Fibroblast of skin of right biceps (primary cell): ENCODE results near the gene FADS1.

ENCODE experiments used
- DNase-seq: peaks from one replicate; pipeline ENCODE4 v3.0.0-alpha.2; 2013

FADS1 gene

DNA sequence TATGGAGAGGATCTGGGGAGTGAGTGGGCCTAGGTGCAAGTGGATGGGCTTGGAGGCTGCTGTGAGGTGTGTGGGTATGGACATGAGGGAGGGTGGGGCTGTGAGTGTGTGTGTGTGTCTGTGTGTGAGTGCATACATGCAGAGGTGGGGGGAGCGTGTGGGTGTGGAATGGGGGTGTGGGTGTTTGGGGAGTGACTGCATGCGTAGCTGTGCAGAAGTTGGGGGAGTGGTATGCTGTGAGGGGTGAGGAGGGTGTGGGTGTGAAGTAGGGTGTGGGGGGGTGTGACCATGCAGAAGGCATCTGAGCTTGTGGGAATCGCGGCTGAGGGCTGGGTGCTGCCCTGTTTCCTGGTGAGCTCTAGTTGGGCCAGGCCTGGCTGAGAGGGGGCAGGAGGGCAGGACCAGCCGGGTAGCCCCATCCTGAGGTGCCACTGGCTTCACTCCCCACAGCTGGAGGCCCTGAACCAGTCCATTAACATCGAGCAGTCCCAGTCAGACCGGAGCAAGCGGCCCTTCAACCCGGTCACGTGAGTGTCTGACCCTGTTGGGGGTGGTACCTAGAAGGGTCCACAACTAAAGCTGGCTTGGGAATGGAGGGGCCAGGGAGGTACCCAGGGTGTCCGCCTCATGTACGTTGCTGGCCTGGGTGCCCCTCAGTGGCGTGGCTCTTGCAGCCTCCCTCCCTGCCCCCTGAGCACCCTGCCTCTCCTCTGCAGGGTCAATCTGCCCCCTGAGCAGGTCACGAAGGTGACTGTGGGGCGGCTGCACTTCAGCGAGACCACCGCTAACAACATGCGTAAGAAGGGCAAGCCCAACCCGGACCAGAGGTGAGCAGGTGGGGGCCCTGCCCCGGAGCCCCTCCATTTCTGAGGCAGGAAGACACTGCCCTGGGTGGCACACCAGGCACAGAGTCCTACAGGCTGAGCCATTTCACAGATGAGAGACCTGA is 40.9 kb downstream of the FADS1 start:
- no peak for DNase-seq

DNA sequence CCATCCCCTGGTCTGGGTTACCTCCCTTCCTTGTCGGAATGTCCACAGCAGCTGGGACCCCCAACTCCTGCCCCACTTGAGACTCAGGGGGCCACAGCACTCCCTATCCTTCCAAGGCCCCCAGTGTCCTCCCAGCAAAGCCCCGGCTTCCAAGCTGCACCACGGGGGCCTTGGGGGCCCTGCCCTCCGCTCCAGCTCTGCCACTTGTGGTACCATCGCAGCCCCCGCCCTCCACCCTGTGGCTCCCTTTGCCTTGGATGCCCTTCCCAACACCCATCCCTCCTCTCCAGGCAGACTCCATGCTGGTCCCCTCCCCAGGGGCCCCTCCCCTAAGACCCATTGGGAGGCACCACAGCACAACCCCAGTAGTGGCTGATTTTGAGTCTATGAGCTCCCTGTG is 41.7 kb downstream of the FADS1 start:
- DNase-seq = no peak

DNA sequence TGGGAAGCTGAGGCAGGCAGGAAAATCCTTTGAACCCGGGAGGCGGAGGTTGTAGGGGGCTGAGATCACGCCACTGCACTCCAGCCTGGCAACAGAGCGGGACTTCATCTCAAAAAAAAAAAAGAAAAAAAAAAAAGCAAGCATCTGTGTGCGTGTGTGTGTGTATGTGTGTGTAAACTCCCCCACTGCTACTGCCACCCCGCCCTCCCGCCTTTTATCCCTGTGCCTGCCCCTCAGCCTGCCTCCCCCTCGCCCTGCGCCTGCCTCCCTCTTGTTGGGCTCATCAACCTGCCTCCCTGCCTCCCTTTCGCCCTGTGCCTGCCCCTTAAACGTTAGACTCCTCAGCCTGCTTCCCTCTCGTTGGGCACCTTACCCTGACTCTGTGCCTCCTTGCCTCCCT is 42.4 kb downstream of the FADS1 start:
- no peak for DNase-seq

DNA sequence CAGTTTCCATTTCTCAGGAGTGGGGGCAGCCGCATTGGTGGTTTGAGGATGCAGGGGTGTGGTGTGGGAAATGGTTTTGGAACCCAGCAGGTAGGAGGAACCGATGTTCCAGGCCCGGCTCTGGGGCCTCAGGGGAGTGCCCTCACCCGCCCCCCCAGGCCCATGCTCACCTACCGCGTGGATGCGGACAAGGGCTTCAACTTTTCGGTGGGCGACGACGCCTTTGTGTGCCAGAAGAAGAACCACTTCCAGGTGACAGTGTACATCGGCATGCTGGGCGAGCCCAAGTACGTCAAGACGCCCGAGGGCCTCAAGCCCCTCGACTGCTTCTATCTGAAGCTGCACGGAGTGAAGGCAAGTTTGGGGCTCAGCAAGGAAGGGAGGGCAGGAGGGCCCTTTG is 43.0 kb downstream of the FADS1 start:
- DNase-seq = no peak

DNA sequence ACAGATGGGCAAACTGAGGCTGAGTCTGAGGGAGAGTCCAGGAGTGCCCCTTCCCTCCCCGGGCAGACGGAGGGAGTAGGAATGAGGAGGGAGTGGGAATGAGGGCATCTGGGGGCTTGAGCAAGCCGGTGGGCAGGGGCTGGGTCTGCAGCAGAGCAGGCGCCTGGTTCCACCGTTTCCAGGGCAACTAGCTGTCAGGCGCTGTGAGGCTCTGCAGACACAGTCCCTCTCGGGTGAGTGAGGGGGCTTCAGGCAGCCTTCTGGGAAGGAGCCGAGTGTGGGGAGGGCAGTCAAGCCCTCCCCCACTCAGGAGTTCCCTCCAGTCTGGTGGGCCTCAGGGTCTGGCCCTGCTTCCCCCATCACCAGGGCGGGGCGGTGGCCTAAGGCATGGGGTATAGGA is 43.4 kb downstream of the FADS1 start:
- DNase-seq = no peak

DNA sequence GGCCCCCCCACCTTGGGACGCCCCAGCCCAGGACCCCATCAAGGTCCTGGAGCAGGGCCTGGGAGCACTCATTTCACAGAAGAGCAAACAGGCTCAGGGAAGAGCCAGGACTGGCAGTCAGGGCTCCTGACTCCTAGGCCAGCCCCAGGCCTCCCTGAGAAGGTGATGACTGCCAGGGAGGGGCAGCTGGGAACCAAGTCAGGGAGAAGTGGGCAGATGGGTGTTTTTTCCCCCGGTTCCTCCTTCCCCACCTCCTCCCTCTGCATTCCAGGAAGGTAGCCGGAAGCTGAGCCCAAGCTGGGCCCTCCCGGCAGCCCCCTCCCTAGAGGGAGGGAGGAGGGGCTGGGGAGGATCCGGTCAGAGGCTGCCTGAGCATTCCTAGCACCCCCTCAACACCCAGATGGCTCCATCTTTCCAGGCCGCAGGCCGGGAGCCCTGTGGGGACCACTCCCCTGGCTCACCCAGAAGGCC is 44.8 kb downstream of the FADS1 start:
- DNase-seq = no peak

DNA sequence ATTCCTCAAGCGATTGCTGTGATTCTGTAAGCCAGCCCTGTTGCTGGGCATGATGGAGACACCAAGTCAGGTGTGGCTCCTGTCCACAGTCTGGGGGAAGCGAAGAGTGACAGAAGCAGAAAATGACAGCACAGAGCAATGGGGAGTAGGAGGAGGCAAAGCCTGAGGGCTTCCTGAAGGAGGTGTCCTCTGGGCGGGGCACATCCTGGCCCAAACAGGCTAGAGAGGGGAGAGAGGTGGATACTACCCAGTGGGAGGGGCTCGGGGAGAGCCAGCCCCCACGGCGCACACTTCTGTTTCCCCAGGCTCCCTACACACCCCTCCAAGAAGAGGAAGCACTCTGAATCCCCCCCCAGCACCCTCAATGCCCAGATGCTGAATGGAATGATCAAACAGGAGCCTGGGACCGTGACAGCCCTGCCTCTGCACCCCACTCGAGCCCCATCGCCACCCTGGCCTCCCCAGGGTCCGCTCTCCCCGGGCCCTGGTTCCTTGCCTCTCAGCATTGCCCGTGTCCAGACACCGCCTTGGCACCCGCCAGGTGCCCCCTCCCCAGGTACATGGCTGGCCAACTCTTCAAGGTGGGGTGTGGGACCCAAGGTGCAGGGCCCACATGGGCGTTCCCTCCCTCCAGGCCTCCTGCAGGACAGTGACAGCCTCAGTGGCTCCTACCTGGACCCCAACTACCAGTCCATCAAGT is 45.5 kb downstream of the FADS1 start:
- DNase-seq = no peak

DNA sequence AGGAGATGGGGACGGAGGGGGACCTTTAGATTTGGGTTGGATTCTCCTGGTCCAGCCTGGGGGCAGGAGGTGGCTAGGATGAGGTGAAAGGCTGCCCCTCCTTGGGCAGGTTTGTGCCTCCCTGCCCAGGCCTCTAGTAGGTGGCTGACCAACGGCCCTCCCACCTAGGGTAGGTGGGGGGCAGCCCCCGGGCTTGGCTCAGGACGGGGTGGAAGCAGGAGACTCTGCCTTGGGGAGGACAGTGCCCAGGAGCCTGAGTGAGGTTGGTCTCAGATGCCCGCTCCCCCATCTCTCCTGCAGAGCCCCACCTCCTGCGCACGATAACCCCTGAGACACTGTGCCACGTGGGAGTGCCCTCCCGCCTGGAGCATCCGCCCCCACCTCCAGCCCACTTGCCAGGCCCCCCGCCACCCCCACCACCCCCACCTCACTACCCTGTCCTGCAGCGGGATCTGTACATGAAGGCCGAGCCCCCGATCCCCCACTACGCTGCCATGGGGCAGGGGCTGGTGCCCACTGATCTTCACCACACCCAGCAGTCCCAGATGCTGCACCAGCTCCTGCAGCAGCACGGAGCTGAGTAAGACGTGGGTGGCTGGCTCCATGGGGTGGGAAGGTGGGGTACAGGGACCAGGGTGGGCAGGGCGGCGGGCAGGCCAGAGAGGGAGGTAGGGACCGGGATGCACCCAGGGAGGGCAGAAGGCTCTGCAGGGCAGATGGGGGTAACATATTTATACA is 46.7 kb downstream of the FADS1 start:
- DNase-seq = no peak

DNA sequence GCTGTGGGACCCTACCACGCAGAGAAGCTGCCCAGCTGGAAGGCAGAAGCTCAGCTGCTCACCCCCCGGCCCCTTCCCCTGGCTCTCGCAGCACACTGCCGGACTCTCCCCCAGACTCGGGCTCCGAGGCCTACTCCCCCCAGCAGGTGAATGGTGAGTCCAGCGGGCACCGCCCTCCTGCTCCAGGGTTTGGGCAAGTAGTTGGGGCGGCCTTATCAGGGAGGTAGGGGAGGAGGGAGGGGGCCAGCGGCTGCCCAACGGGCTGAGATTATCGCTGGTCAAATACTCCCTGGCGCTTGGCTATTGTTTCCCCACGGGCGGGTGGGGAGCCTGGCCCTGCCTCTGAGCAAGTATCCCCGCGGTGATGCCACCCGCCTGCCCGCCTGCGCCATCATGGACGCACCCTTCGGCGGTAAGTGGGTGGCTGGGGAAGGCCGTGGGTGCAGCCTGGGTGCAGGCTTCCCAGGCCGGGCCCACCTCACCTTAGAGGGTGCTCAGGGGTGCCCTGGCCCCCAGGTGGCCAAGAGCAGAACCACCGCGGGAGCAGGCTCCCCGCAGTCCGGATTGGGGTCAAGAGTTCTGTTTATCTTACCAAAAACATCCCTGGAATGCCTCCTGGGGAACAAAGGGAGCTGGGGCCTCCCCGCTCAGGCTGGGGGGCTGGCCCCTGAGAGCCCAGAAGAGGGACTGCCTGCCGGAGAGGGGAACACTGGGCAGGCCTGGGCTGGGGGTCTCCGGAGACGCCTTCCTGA is 47.5 kb downstream of the FADS1 start:
- peak; percentile 30 for DNase-seq

DNA sequence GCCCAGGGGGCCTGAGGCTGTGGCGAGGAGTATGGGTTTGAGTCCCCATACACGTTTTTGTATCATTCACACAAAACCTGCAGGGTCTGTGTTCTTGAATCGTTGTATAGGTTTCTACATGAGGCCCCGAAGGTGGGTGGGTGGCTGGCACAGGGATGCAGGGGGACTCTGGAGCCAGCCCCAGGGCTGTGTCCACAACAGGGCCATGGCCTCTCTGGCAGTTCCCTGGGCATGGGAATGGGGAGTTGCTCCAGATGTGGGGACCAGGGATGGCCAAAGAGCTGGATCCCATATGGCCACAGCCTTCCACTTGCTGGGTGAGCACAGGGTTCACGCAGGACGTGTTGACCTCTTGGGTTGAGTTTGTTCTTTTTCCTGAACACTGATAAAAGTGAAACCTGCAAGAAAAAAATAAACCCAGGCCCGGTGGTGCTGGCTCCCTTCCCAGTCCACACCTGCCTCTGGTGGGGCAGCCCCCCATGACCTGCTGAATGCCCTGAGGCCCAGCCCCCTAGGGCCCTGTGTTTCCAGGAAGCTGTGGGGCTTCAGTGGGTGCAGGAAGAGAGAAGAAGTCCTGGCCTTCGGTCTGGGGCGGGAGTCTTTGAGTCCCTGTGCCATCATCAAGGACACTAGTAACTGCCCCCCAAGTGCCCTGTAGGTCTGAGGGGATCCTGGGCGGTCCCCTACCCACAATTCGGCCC is 48.3 kb downstream of the FADS1 start:
- DNase-seq = no peak

DNA sequence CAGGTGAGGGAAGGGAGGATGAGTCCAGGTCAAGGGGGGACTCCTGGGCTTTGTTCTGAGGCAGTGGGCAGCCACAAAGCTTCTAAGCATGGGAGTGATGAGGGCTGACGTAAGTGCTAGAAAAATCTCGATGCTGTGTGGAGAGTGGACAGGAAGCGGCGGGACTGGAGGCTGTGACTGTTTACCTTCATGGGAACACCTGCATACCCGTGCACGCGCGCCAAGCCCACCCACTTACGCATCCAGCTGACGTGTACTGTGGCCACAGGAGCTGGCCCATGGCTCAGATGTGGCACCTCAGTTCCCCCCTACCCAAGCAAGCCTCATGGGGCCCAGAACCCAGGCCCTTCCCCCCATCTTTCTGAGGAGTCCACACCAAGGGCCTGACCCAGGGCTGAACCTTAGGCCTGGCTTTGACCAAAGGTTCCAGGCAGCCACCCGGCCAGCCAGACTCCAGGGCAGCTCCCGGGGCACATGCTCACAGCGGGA is 50.4 kb downstream of the FADS1 start:
- DNase-seq = peak; percentile 31

DNA sequence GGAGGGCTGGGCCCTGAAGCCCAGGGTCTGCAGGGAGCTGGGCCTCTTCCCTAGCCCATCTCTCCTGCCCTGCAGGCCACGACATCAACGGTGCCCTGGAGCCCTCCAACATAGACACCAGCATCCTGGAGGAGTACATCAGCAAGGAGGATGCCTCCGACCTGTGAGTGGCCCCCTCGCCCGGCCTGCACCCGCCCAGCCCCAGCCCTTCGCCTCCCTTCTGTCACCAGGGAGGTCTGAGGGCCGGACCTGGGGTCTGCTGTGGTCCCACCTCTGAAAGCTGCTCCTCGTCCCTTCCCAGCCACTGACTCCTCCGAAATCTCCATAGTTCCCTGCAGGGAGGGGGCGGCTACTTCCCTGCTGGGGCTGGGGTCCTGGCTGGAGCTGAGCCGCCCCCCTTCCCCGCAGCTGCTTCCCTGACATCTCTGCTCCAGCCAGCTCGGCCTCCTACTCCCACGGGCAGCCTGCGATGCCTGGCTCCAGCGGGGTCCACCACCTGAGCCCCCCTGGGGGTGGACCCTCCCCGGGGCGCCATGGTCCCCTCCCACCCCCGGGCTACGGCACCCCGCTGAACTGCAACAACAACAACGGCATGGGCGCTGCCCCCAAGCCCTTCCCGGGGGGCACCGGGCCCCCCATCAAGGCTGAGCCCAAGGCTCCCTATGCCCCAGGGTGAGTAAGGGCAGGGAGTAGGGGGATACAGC is 51.1 kb downstream of the FADS1 start:
- no peak for DNase-seq

DNA sequence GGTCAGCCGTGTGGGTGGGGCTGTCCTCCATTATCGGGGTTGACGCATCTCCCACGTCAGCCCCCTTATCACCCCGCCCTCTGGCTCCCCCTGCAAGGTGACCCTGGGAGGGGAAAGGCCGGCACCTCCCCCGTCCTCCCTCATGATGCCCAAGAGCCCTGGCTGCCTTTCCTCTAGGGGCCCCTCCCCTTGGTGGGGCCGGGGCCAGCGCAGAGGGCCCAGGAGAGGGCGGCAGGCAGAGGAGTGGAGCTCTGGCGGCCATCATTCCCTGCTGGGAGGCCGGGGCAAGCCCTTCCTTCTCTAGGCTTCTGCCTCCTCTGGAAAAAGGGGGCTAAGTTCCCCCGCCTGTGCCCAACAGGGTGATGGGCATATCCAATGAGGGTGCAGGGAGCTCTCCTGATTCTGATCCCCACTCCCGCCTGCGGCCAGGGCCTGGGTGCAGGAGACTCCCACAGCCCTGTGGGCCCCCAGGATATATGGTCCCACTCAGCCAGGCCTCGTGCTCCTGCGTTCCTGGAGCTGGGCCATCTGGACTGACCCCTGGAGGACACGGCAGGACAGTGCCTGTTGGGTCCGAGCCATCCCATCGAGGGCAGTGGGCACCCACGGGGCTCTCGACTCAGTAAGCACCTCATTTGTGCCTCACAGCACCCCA is 52.1 kb downstream of the FADS1 start:
- DNase-seq = no peak

DNA sequence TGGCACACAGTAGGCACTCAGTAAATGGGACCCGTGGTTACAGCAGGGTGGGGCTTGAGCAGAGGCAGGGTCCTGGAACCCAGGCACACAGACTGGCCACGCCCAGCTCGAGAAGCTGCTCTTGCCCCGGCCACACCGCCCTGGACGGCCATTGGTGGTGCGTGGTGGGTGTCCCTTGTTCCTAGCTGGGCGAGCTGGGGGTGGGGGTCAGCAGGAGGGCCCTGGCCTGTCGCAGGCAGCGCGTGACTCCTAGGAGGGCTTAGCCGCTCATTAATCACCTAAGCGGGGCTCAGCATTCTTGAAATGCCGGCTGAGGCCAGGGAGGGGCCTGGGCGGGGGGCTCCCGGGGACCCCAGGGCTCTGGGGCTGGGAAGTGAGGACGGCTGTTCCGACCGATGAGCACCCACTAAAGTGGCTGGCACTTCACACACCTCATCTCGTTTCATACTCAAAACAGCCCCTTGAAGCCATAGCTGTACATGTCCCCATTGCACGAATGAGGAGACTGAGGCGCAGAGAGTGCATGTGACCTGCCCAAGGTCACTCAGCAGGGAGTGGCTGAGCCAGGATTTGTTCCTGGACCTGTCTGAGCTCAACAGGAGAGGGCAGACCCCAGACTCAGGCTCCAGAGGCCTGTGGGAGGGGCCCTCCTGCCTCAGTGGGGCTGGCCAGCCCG is 52.7 kb downstream of the FADS1 start:
- no peak for DNase-seq

DNA sequence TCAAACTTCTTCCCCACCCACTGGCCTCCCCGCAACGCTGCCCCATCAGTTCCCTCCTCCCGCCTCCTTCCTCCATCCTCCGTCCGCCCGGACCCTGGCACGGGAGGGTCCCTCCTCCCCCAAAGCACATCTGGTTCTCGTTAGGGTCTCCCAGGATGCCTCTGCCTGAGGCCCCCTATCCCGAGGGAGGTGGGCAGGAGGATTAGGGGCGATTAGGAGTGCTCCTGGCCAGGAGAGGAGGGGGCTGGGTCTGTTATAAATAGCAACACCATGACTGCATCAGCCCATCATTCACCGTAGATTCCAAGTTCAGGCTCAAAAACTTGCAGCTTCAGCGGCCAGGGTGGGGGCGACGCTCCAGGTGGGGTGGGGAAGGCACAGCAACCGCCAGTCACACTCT is 54.0 kb downstream of the FADS1 start:
- DNase-seq = peak; percentile 49

DNA sequence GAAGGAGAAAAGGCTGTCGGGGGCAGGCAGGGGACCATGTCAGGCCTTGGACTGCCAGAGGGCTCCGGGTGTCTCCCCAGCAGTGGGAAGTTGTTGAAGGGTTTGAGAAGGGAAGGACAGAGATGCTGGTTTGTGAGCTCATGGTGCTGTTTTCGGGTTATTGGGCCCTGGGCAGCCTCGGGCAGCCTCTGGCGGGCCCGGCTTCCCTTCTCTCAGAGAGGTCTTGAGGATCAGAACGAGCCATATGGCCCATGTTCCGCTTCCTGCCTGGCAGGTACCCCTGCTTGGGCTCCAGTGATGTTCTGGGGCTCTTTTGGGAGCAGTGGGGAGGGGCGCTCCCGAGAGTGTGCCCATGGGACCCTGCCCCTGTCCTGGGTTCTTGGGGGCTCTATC is 54.6 kb downstream of the FADS1 start:
- DNase-seq = no peak

DNA sequence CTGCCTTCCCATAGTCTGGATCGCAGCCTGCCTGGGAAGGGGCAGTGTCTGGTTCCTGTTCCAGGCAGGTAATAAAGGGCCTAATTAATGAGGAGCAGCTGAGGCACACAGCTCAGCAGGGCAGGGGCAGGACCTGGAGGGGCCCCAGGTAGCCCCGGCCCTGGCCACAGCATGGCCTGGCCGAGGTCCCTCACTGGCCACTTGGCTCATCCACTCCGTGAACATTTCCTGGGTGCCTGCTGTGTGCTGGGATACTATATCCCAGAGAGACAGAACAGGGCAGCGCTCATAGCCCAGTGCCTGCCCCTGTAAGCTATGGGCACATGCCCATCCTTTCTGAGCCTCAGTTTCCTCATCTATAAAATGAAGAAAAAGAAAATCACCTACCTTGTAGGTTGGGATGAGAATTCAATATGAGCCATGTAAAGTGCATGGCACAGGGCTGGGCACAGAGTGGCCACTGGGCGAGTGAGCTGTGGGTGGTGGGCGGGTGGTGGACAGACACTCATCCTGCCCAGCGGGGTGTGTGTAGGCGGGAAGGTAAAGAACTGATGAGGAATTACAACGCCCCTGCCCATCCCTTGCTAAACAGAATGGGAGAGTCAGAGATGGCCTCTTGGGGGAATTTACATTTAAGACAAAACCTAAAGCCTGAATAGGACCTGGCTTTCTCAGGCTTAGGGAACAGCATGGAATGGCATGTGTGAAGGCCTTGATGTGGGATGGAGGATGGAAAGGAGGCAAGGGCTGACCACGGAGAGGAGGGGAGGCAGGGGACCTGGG is 55.2 kb downstream of the FADS1 start:
- no peak for DNase-seq

DNA sequence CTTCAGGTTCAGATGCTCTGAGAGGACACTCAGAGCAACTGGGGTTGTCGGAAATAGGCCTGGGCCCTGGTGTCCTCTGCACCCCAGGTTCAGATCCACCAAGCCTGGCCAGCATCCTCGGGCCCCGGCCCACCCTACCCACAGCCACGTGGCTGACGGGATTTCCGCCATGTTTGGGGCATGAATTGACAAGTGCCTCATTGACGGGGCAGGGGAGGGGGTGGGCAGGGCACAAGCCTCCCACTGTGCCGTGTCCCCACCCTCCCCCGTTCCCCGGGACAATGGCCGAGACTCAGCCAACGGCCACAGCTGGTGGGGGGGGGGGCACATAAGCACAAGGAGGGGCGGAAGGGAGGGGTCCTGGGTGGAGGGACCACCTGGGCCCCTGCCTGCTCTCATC is 55.9 kb downstream of the FADS1 start:
- DNase-seq = no peak

DNA sequence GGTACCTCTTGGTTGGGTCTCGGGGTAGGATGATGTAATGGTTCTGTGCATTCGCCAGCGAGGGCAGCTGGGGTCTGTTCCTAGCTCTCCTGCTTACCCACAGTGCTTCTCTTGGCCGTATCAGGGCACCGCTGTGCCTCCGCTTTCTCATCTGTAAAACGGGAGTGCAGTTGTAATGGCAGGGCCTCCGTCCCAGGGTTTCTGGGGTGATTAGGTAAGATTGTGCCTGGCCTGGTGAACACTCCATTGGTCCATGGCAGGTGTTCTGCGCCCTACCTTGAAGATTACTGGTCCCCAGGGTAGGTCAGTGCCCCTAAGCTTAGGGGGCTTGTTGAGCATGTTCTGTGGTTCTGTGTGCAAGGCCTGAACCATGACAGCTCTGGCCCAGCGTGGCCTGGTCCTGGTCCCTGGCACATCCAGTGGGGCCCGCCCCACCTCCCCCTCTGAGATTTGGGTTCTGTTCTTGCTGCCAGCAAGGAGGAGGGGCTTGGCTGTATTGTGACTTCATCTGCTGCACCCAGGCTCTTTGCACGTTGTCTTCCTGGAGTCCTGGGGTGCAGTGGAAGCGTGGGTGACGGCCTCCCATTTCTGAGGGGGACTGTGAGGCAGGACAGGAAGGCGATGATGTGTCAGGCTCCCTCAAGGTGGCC is 59.5 kb downstream of the FADS1 start:
- no peak for DNase-seq
